Activated CD8-positive, alpha-beta memory T cell treated with anti-CD3 and anti-CD28 coated beads, Interleukin-2, amount 50 U/mL, for 24 hours (primary cell): ENCODE measurements around the gene FARS2.
"Not testable (repeated sequence)": the region's sequence is repeated elsewhere in the genome, so short reads cannot be mapped to it uniquely, and the experiment has no call there.

Source experiments
- DNase-seq: peaks from one replicate; pipeline ENCODE4 v3.0.0-alpha.2; 2020; ENCODE audit errors: extremely low read depth

The FARS2 gene

DNA sequence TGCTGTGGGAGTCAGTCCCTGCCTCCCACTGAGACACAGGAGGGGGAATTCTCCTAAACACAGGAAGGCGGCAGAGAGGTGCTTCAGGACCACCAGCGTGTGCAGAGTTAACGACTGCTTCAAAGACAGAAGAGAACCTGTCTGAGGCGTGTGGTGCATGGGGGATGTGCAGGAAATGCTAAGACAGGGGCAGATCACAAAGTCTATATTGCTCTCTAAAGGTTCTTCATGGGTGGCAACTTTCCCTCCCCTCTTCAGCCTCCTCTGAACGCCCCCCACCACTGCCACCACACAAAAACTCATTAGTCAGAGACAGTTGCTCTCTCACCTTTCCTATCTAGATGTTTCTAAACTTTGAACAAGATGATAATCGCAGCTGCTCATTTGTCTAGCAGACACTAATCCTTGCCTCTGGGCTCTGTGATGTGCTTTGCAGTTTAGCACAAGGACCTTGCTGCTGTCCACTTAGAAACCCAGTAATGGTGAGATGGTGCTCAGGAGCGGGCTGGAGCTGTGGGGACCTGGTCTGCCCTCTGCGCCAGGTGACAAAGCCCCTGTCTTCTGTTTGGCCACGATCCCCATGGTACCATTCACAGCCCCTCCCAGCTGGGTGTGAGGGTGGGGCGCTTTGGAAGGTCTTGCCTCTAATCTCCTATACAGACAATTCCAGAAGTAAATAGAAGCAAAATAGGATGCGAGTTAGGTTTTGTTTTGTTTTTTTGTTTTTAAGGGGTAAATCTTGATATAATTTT lies 525.8 kb downstream of the FARS2 start:
- DNase-seq: no peak

DNA sequence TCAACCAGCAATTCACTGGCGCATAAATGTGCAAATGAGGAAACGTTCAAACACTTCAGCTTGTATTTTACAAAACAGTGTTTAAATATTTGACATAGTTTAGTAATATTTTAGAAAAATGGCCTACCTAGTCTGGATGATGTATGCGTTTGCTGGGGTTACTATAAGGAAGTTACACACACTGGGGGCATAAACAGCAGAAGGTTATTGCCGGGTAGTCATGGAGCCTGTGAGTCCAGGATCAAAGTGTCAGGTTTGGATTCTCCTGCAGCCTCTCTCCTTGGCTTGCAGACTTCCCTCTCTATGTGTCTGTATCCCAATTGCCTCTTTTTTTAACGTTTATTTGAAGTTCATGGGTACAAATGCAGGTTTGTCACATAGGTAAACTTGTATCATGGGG lies 528.1 kb downstream of the FARS2 start:
- not testable (repeated sequence) for DNase-seq

DNA sequence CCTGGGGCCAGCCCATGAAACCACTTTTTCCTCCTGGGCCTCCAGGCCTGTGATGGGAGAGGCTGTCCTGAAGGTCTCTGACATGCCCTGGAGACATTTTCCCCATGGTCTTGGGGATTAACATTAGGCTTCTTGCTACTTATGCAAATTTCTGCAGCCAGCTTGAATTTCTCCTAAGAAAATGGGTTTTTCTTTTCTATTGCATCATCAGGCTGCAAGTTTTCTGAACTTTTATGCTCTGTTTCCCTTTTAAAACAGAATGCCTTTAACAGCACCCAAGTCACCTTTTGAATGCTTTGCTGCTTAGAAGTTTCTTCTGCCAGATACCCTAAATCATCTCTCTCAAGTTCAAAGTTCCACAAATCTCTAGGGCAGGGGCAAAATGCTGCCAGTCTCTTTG lies 535.2 kb downstream of the FARS2 start:
- not testable (repeated sequence) for DNase-seq

DNA sequence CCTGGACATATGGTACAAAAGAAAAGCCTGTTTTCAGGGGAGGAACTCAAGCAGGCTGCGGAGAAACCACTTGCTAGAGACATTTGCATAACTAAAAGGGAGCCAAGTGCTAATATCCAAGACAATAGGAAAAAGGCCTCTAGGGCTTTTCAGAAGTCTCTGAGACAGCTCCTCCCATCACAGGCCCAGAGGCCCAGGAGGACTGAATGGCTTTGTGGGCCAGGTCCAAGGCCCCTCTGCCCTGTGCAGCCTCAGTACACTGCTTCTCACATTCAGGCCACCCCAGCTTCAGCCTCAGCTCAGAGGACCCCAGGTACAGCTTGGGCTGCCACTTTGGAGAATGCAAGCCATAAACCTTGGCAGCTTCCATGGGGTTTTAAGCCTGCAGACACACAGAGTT lies 545.1 kb downstream of the FARS2 start:
- not testable (repeated sequence) for DNase-seq

DNA sequence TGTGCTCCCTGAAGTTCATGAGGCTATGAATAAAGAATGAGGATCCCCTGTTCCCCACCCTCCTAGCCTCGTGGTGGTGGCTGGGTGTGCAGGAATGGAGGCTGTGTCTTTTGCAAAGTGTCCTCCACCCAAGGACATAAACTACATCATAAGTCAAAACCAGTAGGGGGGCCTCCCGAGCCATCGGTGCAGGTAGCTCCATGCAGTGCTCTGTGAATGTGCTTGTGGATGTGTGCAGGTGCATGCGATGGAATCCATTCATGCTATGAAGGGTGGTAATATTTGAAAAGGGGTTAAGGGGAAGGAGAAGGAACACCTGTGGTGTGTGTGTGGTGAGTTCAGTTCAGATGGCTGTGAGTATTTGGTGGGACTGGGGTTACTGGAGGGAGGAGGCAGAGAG lies 548.1 kb downstream of the FARS2 start:
- no peak for DNase-seq

DNA sequence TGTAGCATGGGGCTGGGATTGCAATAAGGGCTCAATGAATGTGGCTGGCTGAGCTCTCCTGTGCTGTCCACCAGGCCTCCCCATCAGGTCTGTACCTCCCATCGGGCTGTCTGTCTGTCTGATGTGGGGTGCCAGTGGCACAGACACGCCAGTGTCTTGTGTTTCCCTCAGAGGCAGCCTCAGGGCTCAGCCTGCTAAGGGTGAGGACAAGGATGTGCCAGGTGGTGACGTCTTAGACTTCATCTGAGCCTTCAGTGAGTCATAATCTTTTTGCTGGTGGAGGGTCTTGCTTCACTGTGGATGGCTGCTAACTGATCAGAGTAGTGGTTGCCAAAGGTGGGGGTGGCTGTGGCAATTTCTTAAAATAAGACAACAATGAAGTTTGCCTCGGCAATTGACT lies 550.7 kb downstream of the FARS2 start:
- no peak for DNase-seq

DNA sequence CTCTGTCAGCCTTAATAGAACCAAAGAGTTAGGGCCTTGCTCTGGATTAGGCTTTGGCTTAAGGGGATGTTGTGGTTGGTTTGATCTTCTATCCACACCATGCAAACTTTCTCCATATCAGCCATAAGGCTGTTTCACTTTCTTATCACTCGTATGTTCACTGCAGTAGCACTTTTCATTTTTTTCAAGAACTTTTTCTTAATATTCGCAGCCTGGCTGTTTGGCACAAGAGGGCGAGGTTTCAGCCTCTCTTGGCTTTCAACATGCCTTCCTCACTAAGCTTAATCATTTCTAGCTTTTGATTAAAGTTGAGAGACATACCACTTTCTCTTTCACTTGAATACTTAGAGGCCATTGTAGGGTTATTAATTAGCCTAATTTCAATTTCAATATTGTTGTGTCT lies 552.3 kb downstream of the FARS2 start:
- no peak for DNase-seq

DNA sequence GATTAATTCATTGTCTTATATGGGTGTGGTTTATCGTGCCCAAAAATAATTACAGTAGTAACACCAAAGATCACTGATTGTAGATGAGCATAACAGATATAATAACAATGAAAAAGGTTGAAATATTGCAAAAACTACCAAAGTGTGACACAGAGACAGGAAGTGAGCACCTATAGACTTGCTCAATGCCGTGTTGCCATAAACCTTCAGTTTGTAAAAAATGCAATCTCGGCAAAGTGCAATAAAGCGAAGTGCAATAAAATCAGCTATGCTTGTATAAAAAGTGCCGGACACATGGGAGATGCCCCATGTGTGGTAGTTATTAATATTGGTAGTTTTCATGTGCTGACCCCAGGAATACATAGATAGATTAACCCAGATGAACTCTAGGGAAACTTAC lies 552.8 kb downstream of the FARS2 start:
- DNase-seq: no peak

DNA sequence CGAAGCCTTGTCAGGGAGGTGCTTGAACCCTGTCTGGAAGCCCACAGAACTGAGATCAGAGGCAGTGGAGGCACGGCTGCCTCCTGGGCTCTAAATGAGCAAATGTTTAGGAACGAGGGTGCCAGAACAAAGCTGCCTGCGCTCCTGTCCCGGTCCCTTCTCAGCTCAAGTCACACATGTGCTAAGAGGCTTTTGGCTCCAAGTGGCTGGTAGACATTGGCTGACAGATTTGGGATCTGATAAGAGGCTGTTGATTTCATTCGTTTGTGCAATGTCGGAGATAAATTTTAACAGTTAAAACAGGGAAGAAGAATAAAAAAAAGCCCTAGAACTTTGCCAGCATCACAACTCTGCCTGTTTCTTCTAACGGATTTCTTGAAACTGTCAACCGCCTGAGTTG lies 553.6 kb downstream of the FARS2 start:
- no peak for DNase-seq

DNA sequence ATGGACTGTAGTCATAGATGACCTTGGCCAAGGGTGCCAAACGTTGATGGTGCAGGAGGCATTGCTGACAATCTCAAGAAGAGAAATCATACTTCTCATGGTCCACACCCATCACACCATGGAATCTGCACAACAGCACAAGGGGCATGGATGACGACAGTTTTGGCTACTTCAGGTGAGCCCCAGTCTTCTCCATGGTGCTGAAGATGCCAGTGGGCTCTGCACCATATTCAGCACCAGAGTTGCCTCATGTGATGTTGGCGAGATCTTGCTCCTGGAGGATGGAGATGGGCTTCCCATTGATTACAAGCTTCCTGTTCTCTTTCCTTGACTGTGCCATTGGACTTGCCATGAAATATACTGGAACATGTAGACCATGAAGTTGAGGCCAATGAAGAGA lies 556.6 kb downstream of the FARS2 start:
- no peak for DNase-seq

DNA sequence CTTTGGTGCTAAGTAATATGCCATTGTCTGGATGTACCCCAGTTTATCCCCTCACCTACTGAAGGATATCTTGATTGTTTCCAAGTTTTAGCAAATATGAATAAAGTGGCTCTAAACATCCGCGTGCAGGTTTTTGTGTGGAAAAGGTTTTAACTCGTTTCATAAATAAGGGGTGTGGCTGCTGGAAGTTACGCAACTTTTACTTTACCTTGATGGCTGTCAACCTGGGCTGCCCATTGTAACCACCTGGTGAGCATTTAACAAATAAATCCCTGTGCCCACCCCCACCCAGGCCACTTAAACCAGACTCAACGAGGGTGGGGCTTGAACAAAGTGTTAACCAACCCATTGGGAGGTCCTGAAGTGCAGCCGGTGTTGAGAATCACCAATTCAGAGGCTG lies 557.6 kb downstream of the FARS2 start:
- no peak for DNase-seq
